Prostate gland (tissue), 2 donors: Measurements from ENCODE around the gene THSD4.

Experiments
- POLR2A ChIP-seq: fragments of 450-650 bp; IDR thresholded peaks from one replicate; pipeline ENCODE4 v1.6.1; 2016; ENCODE audit warnings: antibody characterized with exemption, mild to moderate bottlenecking
- TF ChIP-seq, protein P1 (sequence below), 4 experiments: fragments of 200-600 bp in 2 of 4; fragments of 450-650 bp in 2 of 4; sonication (generic) in 2 of 4; IDR thresholded peaks; 1 replicate in 3 of 4; 2 replicates in 1 of 4; pipeline ENCODE4 v1.5.1; 2016 to 2019; ENCODE audit warnings: antibody characterized with exemption in 4 of 4, mild to moderate bottlenecking in 2 of 4, moderate library complexity in 2 of 4

DNA sequence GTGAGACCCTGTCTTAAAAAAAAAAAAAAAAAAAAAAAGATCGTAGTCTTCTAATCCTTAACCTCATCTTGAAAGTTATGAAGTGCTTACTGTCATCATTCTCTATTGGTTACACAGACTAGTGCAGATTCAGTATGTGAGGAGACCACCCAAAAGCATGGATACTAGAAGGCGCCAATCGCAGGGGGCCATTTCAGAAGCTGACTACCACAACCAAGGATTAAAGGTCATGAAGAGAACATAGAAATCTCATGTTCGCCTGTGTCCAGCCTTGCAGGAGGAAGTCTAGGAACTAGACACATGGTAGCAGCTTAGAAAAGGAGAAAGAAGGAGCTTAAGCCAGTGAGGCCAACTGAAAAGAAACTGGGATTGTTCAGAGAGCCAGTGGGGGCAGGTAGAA is 207.8 kb downstream of the THSD4 start:
- TF ChIP-seq, protein P1, sequence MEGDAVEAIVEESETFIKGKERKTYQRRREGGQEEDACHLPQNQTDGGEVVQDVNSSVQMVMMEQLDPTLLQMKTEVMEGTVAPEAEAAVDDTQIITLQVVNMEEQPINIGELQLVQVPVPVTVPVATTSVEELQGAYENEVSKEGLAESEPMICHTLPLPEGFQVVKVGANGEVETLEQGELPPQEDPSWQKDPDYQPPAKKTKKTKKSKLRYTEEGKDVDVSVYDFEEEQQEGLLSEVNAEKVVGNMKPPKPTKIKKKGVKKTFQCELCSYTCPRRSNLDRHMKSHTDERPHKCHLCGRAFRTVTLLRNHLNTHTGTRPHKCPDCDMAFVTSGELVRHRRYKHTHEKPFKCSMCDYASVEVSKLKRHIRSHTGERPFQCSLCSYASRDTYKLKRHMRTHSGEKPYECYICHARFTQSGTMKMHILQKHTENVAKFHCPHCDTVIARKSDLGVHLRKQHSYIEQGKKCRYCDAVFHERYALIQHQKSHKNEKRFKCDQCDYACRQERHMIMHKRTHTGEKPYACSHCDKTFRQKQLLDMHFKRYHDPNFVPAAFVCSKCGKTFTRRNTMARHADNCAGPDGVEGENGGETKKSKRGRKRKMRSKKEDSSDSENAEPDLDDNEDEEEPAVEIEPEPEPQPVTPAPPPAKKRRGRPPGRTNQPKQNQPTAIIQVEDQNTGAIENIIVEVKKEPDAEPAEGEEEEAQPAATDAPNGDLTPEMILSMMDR (IDR thresholded peaks at IDR 0.05): no peak
- no peak for TF ChIP-seq POLR2A
